Lower leg skin (tissue), 4 donors: ENCODE results near the gene UQCR10. TPM values are rescaled to one million over a fixed set of nuclear protein-coding genes. Genes with fewer than 3 reads are reported as not detected.

ENCODE experiments used
- DNase-seq, 2 donors: peaks; one replicate each; pipeline ENCODE4 v3.0.0-alpha.2; 2019; ENCODE audit warnings: low spot score in 2 of 2
- H3K4me3 ChIP-seq: fragments of 200-600 bp; sonication (generic); 2 replicates; pipeline ENCODE4 v1.5.1; 2017; ENCODE audit warnings: mild to moderate bottlenecking, low read depth; ENCODE audit not compliant: poor library complexity, severe bottlenecking
- CTCF ChIP-seq, 3 donors: fragments of 450-650 bp; IDR thresholded peaks; one replicate each; pipeline ENCODE4 v1.5.1; 2016; ENCODE audit warnings: antibody characterized with exemption in 3 of 3, mild to moderate bottlenecking in 3 of 3, moderate library complexity in 2 of 3
- POLR2A ChIP-seq, 2 donors: fragments of 450-650 bp; IDR thresholded peaks; one replicate each; pipeline ENCODE4 v1.6.1; 2016 to 2017; ENCODE audit warnings: antibody characterized with exemption in 2 of 2, mild to moderate bottlenecking in 1 of 2, moderate library complexity in 1 of 2
- WGBS, 2 donors: methylation state at CpG; one replicate each; pipeline ENCODE4 v1.1.5; 2018; 5-methylcytosine and 5-hydroxymethylcytosine counted together
- intact Hi-C: fragments of 100-400 bp; cut with DNase I; formaldehyde crosslinking; loops from one replicate; pipeline ENCODE4 v1.15.0; 2023; ENCODE audit warnings: low total_unique reads
- total RNA-seq, 4 donors: library from RNA; depleted of rRNA; stranded (reverse); fragments of >200 nt; gene quantifications; one replicate each; pipeline ENCODE4 v1.1.0, GENCODE V29; 2016

Gene UQCR10
- total RNA-seq, 4 donors from 2014 or later = 23.1 to 65.8 (median 44.3) TPM

DNA sequence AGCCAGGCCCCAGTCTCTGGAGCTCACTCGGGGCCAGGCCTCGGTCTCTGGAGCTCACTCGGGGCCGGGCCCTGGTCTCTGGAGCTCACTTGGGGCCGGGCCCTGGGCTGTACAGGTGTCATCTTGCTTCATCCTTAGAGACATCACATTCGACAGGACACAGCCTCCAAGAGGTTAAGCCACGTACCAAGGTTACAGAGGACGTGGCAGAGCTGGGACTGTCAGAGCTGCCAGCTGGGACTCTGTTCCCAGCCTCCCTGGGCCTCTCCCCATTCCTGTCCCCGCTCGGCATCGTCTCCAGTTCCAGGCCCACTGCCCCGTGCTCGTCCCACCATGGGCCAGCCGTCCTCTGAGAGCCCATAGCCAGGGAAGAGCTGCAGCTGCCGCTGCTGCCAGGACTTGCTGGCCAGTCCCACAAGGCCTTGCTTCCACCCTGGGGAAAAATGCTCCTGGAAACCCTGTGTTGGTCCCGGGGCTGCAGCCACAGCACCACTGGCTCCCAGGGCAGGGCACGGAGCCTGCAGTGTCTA lies 27.8 kb upstream of the UQCR10 start:
- no peak for DNase-seq
- intact Hi-C loops = no loop called here
- TF ChIP-seq CTCF (IDR thresholded peaks at IDR 0.05) (no peak), POLR2A (IDR thresholded peaks at IDR 0.05) (no peak)
- no peak overlapping the region for H3K4me3 ChIP-seq
- WGBS, 2 donors = 83 to 94% methylated on average over 14 to 17 of the region's 17 CpGs

DNA sequence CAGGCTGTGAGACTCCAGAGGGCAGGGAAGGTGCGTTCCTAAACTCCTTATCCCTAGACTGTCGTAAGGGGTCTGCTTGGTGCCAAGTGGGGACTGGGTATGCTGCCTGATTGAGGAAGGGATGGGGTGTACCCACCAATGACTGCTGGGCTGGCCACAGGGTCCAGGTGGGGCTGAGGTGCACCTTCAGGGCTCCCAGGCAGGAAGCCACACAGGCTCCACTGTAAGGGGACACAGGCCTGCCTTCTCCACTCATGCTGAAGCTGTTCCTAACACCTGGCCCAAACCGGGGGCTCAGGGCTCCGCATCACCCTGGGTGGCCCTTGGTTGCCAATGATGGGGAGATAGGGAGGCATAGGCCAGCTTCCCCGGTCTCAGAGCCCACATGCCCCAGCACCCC lies 27.0 kb upstream of the UQCR10 start:
- intact Hi-C loops = no loop called here
- no peak overlapping the region for H3K4me3 ChIP-seq
- 94 to 97% methylated on average over 5 of the region's 5 CpGs for WGBS, 2 donors
- TF ChIP-seq CTCF (IDR thresholded peaks at IDR 0.05) = no peak
- no peak for TF ChIP-seq POLR2A (IDR thresholded peaks at IDR 0.05)
- no peak for DNase-seq

DNA sequence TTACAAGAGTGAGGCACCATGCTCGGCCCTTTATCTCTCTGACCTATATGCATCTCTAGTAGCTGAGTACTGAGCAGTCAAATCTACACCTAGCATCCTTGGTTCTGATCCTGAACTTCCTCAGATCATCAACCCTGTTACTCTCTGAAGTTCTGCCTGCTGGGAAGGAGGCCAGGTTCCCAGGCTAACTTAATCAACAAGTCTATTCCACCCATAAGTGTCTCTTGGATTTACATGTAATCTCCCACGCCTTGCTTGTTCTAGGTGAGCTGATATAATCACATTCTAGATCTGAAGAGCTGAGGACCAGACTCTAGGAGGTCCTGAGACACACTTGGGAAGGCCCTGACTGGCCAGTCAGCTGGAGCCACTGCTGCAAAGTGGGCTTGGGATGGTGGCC lies 25.2 kb upstream of the UQCR10 start:
- 54 to 65% methylated on average over 2 of the region's 2 CpGs for WGBS, 2 donors
- no peak for TF ChIP-seq POLR2A (IDR thresholded peaks at IDR 0.05)
- TF ChIP-seq CTCF (IDR thresholded peaks at IDR 0.05) = no peak
- intact Hi-C loops = no loop called here
- H3K4me3 ChIP-seq = no peak overlapping the region
- no peak for DNase-seq

- intact Hi-C loops = no loop called here
- no peak overlapping the region for H3K4me3 ChIP-seq
- 78 to 87% methylated on average over 13 of the region's 13 CpGs for WGBS, 2 donors
- no peak for DNase-seq
- no peak for TF ChIP-seq CTCF (IDR thresholded peaks at IDR 0.05)
- TF ChIP-seq POLR2A (IDR thresholded peaks at IDR 0.05) = no peak
Observed at GRCh38 chr22:29742326-29742725, 24.8 kb upstream of the UQCR10 start.

GRCh38 chr22:29744902-29745301 lies 22.3 kb upstream of the UQCR10 start:
- no peak overlapping the region for H3K4me3 ChIP-seq
- peak; percentile 74 to 91 for DNase-seq
- intact Hi-C loops = no loop called here
- no peak for TF ChIP-seq POLR2A (IDR thresholded peaks at IDR 0.05)
- no peak for TF ChIP-seq CTCF (IDR thresholded peaks at IDR 0.05)
- WGBS, 2 donors = 37 to 55% methylated on average over 8 of the region's 8 CpGs

- intact Hi-C loops = no loop called here
- 90 to 91% methylated on average over 7 of the region's 7 CpGs for WGBS, 2 donors
- no peak overlapping the region for H3K4me3 ChIP-seq
- DNase-seq = no peak
- TF ChIP-seq POLR2A (IDR thresholded peaks at IDR 0.05) (no peak), CTCF (IDR thresholded peaks at IDR 0.05) (no peak)
Observed at GRCh38 chr22:29747832-29748231, 19.3 kb upstream of the UQCR10 start.
